Loucy (cell line): ENCODE data around the gene UGGT2.

Experiments
- EZH2phosphoT487 ChIP-seq: fragments of 200-600 bp; IDR thresholded peaks from 2 replicates; pipeline ENCODE4 v1.6.1; 2018; ENCODE audit warnings: antibody characterized with exemption, mild to moderate bottlenecking, moderate library complexity, borderline replicate concordance
- TF ChIP-seq, protein P1 (sequence below): fragments of 200-600 bp; sonication (generic); conservative IDR thresholded peaks from 2 replicates; pipeline ENCODE4 v1.5.1; 2014; ENCODE audit warnings: mild to moderate bottlenecking, antibody characterized with exemption, low read length

DNA sequence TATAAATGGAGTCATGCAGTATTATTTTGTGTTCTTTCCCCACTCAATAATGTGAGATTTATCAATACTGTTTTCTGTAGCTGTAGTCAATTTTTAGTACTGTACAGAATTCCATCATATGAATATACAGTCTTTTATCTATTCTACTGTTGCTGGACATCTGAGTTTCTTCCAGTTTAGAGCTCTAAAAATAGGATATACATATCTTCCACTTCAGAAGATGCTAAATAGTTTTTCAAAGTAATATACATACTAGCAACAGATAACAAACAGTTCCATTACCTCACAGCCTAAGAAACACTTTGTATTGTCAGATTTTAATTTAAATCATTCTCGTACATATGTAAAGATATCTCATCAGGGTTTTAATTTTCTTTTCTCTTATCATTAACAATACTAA, 149.6 kb downstream of the UGGT2 start:
- TF ChIP-seq, protein P1, sequence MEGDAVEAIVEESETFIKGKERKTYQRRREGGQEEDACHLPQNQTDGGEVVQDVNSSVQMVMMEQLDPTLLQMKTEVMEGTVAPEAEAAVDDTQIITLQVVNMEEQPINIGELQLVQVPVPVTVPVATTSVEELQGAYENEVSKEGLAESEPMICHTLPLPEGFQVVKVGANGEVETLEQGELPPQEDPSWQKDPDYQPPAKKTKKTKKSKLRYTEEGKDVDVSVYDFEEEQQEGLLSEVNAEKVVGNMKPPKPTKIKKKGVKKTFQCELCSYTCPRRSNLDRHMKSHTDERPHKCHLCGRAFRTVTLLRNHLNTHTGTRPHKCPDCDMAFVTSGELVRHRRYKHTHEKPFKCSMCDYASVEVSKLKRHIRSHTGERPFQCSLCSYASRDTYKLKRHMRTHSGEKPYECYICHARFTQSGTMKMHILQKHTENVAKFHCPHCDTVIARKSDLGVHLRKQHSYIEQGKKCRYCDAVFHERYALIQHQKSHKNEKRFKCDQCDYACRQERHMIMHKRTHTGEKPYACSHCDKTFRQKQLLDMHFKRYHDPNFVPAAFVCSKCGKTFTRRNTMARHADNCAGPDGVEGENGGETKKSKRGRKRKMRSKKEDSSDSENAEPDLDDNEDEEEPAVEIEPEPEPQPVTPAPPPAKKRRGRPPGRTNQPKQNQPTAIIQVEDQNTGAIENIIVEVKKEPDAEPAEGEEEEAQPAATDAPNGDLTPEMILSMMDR = no peak
- no peak for TF ChIP-seq EZH2phosphoT487
